Endothelial cell of umbilical vein (primary cell): Measurements from ENCODE around the gene TSKU. TPM values are rescaled to one million over a fixed set of nuclear protein-coding genes. Genes with fewer than 3 reads are reported as not detected.

Experiments
- BruUV-seq: library from RNA; stranded (reverse); fragments of 400-500 nt; replicated peaks from 2 replicates; lab custom pipeline; 2021; lab: Mats Ljungman, UMichigan
- CTCF ChIA-PET: fragments of 300-600, 350-600 bp; sonication (Branson Sonifier 250); formaldehyde crosslinking; loops from one replicate; lab custom pipeline; 2021; ENCODE audit warnings: antibody characterized with exemption, inconsistent platforms; lab: Charles Lee
- POLR2A ChIA-PET: fragments of 300-600, 350-600 bp; sonication (Branson Sonifier 250); formaldehyde crosslinking; loops from one replicate; lab custom pipeline; 2021; ENCODE audit warnings: antibody characterized with exemption, inconsistent platforms; lab: Charles Lee
- DNase-seq: peaks from one replicate; pipeline ENCODE4 v3.0.0-alpha.2; 2011; ENCODE audit warnings: low read depth, low spot score
- FAIRE-seq: peaks from 2 replicates; lab custom pipeline; 2011; peaks lifted over from hg19 to GRCh38; lab: Jason Lieb, UNC
- H2AFZ ChIP-seq: 2 replicates; pipeline ENCODE4 v1.6.0; 2012; ENCODE audit warnings: low read depth, low read length, control low read depth, inconsistent platforms
- H3K27ac ChIP-seq: 2 replicates; pipeline ENCODE4 v1.5.1; 2011; ENCODE audit warnings: low read depth, mild to moderate bottlenecking, control low read depth, low read length, moderate library complexity; ENCODE audit not compliant: insufficient read depth
- H3K27me3 ChIP-seq, 2 experiments: 2 replicates each; pipeline versions ENCODE4 v1.6.0 to v1.6.1; 2011; ENCODE audit warnings: low read length in 2 of 2, mixed read lengths in 1 of 2; ENCODE audit not compliant: control insufficient read depth in 2 of 2, insufficient read depth in 2 of 2
- H3K36me3 ChIP-seq, 2 experiments: 2 replicates in 1 of 2; 3 replicates in 1 of 2; pipeline ENCODE4 v1.5.1; 2011; ENCODE audit warnings: low read length in 2 of 2, mild to moderate bottlenecking in 1 of 2, moderate library complexity in 1 of 2; ENCODE audit not compliant: control insufficient read depth in 2 of 2, insufficient read depth in 2 of 2; ENCODE audit errors: extremely low read depth in 1 of 2
- H3K4me1 ChIP-seq: 3 replicates; pipeline ENCODE4 v1.5.1; 2011; ENCODE audit warnings: mild to moderate bottlenecking, low read length; ENCODE audit not compliant: control insufficient read depth, insufficient read depth; ENCODE audit errors: extremely low read depth
- H3K4me2 ChIP-seq: 2 replicates; pipeline ENCODE4 v1.6.1; 2011; ENCODE audit warnings: low read length, control low read depth, mixed read lengths; ENCODE audit not compliant: insufficient read depth
- H3K4me3 ChIP-seq, 3 experiments: fragments of 200-600 bp in 1 of 3; sonication (generic), shearing (Covaris generic) in 1 of 3; replicated peaks in 1 of 3; 2 replicates each; pipeline ENCODE4 v1.5.1; 2011 to 2016; ENCODE audit warnings: control low read depth in 3 of 3, low read length in 3 of 3, mild to moderate bottlenecking in 2 of 3, inconsistent platforms in 1 of 3, low read depth in 1 of 3, moderate library complexity in 1 of 3; ENCODE audit not compliant: insufficient read depth in 1 of 3
- H3K79me2 ChIP-seq: 2 replicates; pipeline ENCODE4 v1.6.0; 2012; ENCODE audit warnings: low read length, inconsistent platforms; ENCODE audit not compliant: control insufficient read depth, insufficient read depth
- H3K9ac ChIP-seq: replicated peaks from 2 replicates; pipeline ENCODE3; 2011; ENCODE audit warnings: low read length, control low read depth; ENCODE audit not compliant: insufficient read depth; ENCODE audit errors: extremely low read depth
- H3K9me1 ChIP-seq: replicated peaks from 3 replicates; pipeline ENCODE4 v1.6.0; 2011; ENCODE audit warnings: mild to moderate bottlenecking, low read length; ENCODE audit not compliant: control insufficient read depth, insufficient read depth; ENCODE audit errors: extremely low read depth
- H3K9me3 ChIP-seq: replicated peaks from 2 replicates; pipeline ENCODE4 v1.5.1; 2012; ENCODE audit warnings: low read length, inconsistent platforms; ENCODE audit not compliant: control insufficient read depth, insufficient read depth
- H4K20me1 ChIP-seq: replicated peaks from 2 replicates; pipeline ENCODE3; 2011; ENCODE audit warnings: mild to moderate bottlenecking, low read length; ENCODE audit not compliant: control insufficient read depth, insufficient read depth; ENCODE audit errors: extremely low read depth
- EZH2 ChIP-seq: IDR thresholded peaks from 2 replicates; pipeline ENCODE4 v1.6.1; 2012; ENCODE audit warnings: borderline replicate concordance, low read depth, mild to moderate bottlenecking, moderate library complexity, low read length, inconsistent platforms; ENCODE audit not compliant: severe bottlenecking
- FOS ChIP-seq: IDR thresholded peaks from 2 replicates; pipeline ENCODE4 v1.6.1; 2011; ENCODE audit warnings: mild to moderate bottlenecking, low read length, moderate library complexity, borderline replicate concordance; ENCODE audit not compliant: insufficient read depth
- GATA2 ChIP-seq: IDR thresholded peaks from 2 replicates; pipeline ENCODE4 v1.7.0; 2011; ENCODE audit warnings: low read depth, mild to moderate bottlenecking, moderate library complexity, mixed read lengths, low read length; ENCODE audit not compliant: insufficient read length, insufficient read depth
- JUN ChIP-seq: IDR thresholded peaks from 2 replicates; pipeline ENCODE4 v1.6.1; 2011; ENCODE audit warnings: borderline replicate concordance, low read depth; ENCODE audit not compliant: insufficient read length, insufficient read depth
- MYC ChIP-seq: IDR thresholded peaks from one replicate; pipeline ENCODE4 v1.6.1; 2011; ENCODE audit warnings: mild to moderate bottlenecking, low read depth, low read length
- POLR2A ChIP-seq: IDR thresholded peaks from 2 replicates; pipeline ENCODE4 v1.6.1; 2012; ENCODE audit warnings: low read depth, mild to moderate bottlenecking, control low read depth, low read length
- POLR2AphosphoS5 ChIP-seq: IDR thresholded peaks from 2 replicates; pipeline ENCODE4 v1.6.1; 2012; ENCODE audit warnings: low read depth, mild to moderate bottlenecking, control low read depth, low read length, moderate library complexity; ENCODE audit not compliant: insufficient read depth
- dilution Hi-C: fragments of 300-500 bp; cut with MboI; formaldehyde crosslinking; loops from one replicate; pipeline ENCODE4 v1.15.0; 2019; ENCODE audit warnings: low sequenced_read_pairs; ENCODE audit not compliant: extremely low pct_ligation_motif_present
- intact Hi-C: fragments of 100-400 bp; cut with micrococcal nuclease; formaldehyde crosslinking; loops from one replicate; pipeline ENCODE4 v1.10.0; 2022
- polyA plus RNA-seq, 4 experiments: library from polyadenylated mRNA; depleted of rRNA in 3 of 4; stranded (reverse) in 3 of 4; unstranded in 1 of 4; fragments of >200 nt; gene quantifications; 2 replicates each; pipeline versions ENCODE4 v1.2.1 to v1.2.3, GENCODE V29; 2011 to 2012; ENCODE audit warnings: missing spikeins in 1 of 4
- total RNA-seq: library from RNA; stranded (reverse); gene quantifications from 2 replicates; pipeline ENCODE4 v1.2.3, GENCODE V29; 2021
- TF ChIP-seq, protein P1 (sequence below): IDR thresholded peaks from 2 replicates; pipeline ENCODE4 v1.6.1; 2011; ENCODE audit not compliant: insufficient read depth, insufficient read length
- TF ChIP-seq, protein P2 (sequence below), 2 donors: IDR thresholded peaks; 1 replicate in 1 of 2; 2 replicates in 1 of 2; pipeline ENCODE4 v1.5.1; 2011; ENCODE audit warnings: low read length in 2 of 2, mild to moderate bottlenecking in 2 of 2, moderate library complexity in 2 of 2, control low read depth in 1 of 2, inconsistent platforms in 1 of 2, low read depth in 1 of 2; ENCODE audit not compliant: insufficient read depth in 1 of 2; ENCODE audit errors: extremely low read depth in 1 of 2

TSKU gene
- total and polyA plus RNA-seq, 2 donors (not counting 3 experiments of a cell fraction or from before 2014, with no cell fraction given) = 16.2 to 21.2 TPM

DNA sequence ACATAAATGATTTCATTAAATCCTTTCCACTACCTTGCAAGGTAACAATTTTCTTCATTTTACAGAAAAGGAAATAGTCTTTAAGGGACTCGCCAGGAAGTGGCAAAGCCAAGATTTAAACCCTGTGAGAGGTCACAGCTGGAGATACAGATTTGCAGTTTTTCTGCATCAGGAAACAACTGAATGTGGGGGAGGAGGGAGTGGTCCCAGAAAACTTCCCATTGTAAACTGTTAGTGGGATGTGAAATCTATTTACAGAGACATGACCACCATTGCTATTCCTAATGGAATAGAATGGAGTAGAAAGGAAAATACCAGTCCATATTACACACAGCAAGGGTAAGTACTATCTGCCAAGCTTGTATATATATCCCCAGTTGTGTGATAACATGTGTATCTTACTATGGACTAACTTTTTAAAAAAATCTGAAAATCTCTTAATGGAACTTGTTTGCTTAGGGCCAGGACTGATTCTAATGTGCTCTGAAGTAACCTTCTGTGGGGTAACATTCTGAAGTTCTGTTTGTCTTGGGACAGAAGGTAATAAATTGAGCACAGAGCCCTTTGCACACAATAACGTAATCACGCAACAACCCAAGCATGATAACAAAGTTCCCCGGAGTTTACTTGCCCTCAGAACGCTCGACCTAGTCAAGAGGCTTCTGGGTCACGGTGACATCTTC is 10.9 kb upstream of the TSKU start:
- Histone ChIP-seq H3K79me2 (no peaks in the 10 kb centered on the region), H4K20me1 (no peaks in the 10 kb centered on the region), H2AFZ (no peak overlapping the region), H3K27me3 (no peaks in the 10 kb centered on the region), H3K4me2 (no peak overlapping the region), H3K9me3 (peaks cover 3% of the 10 kb centered on the region), H3K9me1 (no peaks in the 10 kb centered on the region), H3K4me3 (no peak overlapping the region), H3K36me3 (no peaks in the 10 kb centered on the region), H3K4me1 (peaks cover 10% of the 10 kb centered on the region), H3K9ac (no peak overlapping the region), H3K27ac (no peak overlapping the region)
- TF ChIP-seq FOS = no peak
- TF ChIP-seq EZH2 = no peak
- TF ChIP-seq POLR2AphosphoS5 = no peak
- no peak for TF ChIP-seq GATA2
- TF ChIP-seq JUN = no peak
- TF ChIP-seq POLR2A = no peak
- TF ChIP-seq, protein P1, sequence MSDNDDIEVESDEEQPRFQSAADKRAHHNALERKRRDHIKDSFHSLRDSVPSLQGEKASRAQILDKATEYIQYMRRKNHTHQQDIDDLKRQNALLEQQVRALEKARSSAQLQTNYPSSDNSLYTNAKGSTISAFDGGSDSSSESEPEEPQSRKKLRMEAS = no peak
- TF ChIP-seq, protein P2, sequence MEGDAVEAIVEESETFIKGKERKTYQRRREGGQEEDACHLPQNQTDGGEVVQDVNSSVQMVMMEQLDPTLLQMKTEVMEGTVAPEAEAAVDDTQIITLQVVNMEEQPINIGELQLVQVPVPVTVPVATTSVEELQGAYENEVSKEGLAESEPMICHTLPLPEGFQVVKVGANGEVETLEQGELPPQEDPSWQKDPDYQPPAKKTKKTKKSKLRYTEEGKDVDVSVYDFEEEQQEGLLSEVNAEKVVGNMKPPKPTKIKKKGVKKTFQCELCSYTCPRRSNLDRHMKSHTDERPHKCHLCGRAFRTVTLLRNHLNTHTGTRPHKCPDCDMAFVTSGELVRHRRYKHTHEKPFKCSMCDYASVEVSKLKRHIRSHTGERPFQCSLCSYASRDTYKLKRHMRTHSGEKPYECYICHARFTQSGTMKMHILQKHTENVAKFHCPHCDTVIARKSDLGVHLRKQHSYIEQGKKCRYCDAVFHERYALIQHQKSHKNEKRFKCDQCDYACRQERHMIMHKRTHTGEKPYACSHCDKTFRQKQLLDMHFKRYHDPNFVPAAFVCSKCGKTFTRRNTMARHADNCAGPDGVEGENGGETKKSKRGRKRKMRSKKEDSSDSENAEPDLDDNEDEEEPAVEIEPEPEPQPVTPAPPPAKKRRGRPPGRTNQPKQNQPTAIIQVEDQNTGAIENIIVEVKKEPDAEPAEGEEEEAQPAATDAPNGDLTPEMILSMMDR (IDR thresholded peaks at IDR 0.05; ENCODE audit: extremely low read depth in 1 of 2, insufficient read depth in 1 of 2, low read depth in 1 of 2, low read length in 2 of 2) = no peak
- TF ChIP-seq MYC = no peak
- dilution Hi-C loops = no loop called here
- intact Hi-C loops = no loop called here
- ChIA-PET CTCF (no interaction called here), POLR2A (no interaction called here)
- FAIRE-seq = peak; percentile 58
- DNase-seq = peak; percentile 38
- no TSS peak for BruUV-seq
